LNCaP clone FGC (cell line): ENCODE data around the gene OLFM1.
A peak's percentile ranks its signal among the peaks of the same experiment; 100 is the strongest.

ENCODE experiments used
- DNase-seq: peaks from one replicate; pipeline ENCODE4 v3.0.0-alpha.2; 2011; ENCODE audit warnings: low read depth
- H3K4me3 ChIP-seq: 2 replicates; pipeline ENCODE4 v1.5.1; 2011; ENCODE audit warnings: mild to moderate bottlenecking, low read depth, low read length, control low read depth
- CTCF ChIP-seq: IDR thresholded peaks from 2 replicates; pipeline ENCODE4 v1.5.1; 2012; ENCODE audit warnings: mild to moderate bottlenecking; ENCODE audit not compliant: control insufficient read depth, insufficient read depth; ENCODE audit errors: extremely low read depth

Gene OLFM1

DNA sequence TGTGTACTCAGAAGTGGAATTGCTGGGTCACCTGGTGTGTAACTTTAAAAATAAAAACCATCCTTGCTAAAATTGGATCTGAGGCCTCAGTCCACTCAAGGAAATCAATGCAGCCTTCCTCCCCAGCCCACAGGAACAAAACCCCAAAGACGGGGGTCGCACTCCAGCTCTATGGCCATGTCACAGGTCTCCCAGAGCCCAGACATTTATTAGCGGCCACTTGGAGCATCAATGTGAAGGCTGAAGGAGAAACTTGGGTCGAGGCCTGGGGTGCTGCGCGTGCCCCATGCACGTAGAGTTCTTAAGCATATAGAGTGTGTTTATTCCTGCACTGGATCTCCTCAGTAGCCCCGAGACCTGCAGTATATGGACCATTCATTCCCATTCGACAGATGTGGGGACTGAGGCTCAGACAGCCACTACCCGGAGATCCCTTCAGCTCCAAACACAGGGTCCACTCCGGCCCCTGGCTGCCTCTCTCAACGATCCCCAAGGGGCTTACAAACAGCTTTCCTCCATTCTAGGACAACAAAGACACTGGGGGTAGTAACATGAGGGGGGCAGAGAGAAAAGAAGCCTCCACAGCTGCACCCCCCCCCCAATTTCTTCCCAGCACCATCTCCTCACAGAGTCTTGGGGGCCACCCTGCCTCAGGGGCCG, 14.3 kb upstream of the OLFM1 start:
- no peak for TF ChIP-seq CTCF
- no peak for DNase-seq
- no peak overlapping the region for H3K4me3 ChIP-seq

GRCh38 chr9:135073741-135074305, 13.6 kb upstream of the OLFM1 start:
- no peak for DNase-seq
- H3K4me3 ChIP-seq: no peak overlapping the region
- TF ChIP-seq CTCF: no peak

DNA sequence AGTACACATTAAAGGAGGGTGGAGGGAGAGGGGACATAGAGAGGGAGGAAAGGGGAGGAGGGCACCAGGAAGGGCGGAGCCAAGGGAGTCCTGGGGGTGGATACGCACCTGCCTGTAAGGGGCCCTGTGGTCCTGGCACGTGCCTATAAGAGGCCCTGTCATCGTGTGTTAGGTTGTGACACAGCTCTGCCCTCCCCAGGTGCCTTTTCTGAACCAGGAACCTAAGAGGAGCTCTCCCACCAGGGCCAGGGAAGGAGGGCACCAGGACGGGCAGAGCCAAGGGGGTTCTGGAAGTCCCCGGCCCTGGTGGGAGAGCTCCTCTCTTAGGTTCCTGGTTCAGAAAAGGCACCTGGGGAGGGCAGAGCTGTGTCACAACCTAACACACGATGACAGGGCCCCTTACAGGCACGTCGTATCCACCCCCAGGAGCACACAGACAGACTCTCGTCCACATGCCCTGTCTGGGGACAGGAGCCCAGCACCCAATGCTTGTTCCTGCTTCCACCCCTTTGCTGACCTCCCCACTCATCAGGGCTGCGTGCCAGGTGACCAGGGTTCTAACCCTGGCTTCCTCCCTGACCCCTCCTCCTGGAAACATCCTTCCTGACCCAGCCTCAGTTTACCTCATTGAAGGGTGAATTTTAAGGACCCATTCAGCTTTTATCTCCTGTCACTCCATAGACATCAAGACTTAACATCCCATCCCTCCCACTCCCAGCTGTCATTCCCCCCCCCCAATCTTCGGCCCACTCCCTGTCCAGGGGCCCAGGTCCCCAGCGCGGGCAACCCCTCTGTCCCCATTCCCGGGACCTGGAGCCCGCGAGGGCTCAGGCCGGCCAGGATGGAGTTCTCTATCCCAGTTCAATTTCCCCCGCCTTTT, 12.9 kb upstream of the OLFM1 start:
- no peak for TF ChIP-seq CTCF
- no peak for DNase-seq
- H3K4me3 ChIP-seq: peak overlapping the region; percentile 21

GRCh38 chr9:135075234-135076142, 12.0 kb upstream of the OLFM1 start:
- TF ChIP-seq CTCF: no peak
- peak overlapping the region; percentile 21 for H3K4me3 ChIP-seq
- DNase-seq: no peak

DNA sequence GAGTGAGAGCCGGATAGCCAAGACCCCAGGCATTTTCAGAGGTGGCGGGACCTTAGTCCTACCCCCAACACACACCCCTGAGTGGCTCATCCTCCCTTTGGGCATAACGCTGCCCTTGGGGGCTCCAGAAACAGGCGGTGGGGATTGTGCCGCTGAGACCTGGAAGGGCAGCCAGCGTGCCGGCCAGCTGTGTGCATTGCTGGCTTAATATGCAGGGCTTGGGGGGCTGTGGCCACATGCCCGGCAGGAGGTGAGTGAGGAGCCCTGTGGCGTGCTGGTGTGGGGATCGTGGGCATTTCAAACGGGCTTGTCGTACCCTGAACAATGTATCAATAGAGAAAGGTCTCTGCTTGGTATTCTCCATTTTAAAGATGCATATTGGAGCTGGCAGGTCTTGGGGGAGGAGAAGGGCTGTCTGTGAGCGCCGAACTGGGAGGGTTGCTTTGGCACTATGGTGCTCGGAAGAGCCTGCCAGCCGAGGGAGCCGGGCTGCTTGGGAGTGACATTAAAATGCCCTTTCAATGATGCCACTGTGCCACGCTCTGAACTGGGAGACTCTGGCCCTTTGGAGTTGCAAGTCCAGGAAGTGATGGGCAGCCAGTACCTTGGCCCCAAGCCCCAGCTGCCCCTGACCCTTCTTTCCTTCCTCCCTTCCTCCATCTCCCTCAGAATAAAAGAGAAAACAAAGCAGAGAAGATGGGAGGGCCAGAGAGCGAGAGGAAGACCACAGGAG, 11.2 kb upstream of the OLFM1 start:
- H3K4me3 ChIP-seq: no peak overlapping the region
- no peak for DNase-seq
- TF ChIP-seq CTCF: no peak
